ENCODE measurements around the gene PLEKHH3. TPM values are rescaled to one million over a fixed set of nuclear protein-coding genes. Genes with fewer than 3 reads are reported as not detected.
A peak's percentile ranks its signal among the peaks of the same experiment; 100 is the strongest.

The PLEKHH3 gene
- total and polyA plus RNA-seq, 10 of the 15 experiments (the other 5 are each of a cell fraction or from before 2014, with no cell fraction given) = 0.31 to 38.0 (median 11.0) TPM

DNA sequence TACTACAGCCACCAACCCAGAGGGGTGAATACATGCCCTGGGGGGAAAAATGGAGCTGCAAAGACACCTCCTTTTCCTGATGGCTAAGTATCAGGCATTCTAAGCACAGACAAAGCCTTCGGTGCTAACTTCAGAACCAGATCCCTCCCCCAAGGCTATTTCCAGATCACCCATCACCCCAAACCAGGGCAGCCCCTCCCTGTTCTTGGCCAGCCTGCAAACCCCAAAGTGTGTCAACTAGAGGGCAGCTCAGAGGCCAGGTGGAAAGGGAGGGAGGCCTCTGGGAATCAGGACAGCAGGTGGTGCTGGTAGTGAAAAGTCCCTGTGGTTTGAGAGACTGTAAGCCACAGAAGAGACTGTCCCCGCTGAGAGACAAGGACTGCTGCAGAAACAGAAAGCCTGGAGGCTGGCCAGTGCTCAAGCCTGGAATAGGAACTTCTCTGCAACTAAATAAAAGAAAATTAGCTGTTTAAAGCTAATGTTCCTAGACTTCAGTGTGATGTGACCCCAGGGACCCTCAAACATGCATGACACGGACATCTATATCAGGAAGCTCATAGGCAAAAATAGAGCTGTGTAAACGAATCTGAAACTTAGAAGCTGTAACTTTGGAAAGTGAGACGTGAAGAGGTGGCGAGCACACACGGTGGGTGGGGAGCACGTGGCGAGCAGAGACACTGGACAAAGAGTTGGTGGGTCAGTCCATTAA, 58.2 kb downstream of the PLEKHH3 start (continued):
- TF ChIP-seq, protein P1, sequence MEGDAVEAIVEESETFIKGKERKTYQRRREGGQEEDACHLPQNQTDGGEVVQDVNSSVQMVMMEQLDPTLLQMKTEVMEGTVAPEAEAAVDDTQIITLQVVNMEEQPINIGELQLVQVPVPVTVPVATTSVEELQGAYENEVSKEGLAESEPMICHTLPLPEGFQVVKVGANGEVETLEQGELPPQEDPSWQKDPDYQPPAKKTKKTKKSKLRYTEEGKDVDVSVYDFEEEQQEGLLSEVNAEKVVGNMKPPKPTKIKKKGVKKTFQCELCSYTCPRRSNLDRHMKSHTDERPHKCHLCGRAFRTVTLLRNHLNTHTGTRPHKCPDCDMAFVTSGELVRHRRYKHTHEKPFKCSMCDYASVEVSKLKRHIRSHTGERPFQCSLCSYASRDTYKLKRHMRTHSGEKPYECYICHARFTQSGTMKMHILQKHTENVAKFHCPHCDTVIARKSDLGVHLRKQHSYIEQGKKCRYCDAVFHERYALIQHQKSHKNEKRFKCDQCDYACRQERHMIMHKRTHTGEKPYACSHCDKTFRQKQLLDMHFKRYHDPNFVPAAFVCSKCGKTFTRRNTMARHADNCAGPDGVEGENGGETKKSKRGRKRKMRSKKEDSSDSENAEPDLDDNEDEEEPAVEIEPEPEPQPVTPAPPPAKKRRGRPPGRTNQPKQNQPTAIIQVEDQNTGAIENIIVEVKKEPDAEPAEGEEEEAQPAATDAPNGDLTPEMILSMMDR (IDR thresholded peaks at IDR 0.05 in 2 of 3, conservative IDR thresholded peaks at IDR 0.05 in 1 of 3; ENCODE audit: control insufficient read depth in 2 of 3, extremely low read depth in 1 of 3, insufficient read depth in 1 of 3, low read depth in 3 of 3, low read length in 3 of 3) = peak in 1 of 3 experiments; percentile 62; a peak in 3 of 6 replicates
- no peak for TF ChIP-seq ZSCAN29 (IDR thresholded peaks at IDR 0.05)
- no peak for TF ChIP-seq KDM1A (IDR thresholded peaks at IDR 0.05; ENCODE audit: borderline replicate concordance)
- TF ChIP-seq, protein P2, sequence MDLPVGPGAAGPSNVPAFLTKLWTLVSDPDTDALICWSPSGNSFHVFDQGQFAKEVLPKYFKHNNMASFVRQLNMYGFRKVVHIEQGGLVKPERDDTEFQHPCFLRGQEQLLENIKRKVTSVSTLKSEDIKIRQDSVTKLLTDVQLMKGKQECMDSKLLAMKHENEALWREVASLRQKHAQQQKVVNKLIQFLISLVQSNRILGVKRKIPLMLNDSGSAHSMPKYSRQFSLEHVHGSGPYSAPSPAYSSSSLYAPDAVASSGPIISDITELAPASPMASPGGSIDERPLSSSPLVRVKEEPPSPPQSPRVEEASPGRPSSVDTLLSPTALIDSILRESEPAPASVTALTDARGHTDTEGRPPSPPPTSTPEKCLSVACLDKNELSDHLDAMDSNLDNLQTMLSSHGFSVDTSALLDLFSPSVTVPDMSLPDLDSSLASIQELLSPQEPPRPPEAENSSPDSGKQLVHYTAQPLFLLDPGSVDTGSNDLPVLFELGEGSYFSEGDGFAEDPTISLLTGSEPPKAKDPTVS (IDR thresholded peaks at IDR 0.05; ENCODE audit: low read depth, low read length) = no peak
- no peak for TF ChIP-seq FOXK2 (IDR thresholded peaks at IDR 0.05)
- TF ChIP-seq IRF4 (IDR thresholded peaks at IDR 0.05; ENCODE audit: low read depth, low read length) = peak; percentile 67
- TF ChIP-seq CBX5 (IDR thresholded peaks at IDR 0.05; ENCODE audit: low read depth) = 0 out of 2 replicates have a peak, but pooled peaks have one; percentile 12
- TF ChIP-seq, protein P3, sequence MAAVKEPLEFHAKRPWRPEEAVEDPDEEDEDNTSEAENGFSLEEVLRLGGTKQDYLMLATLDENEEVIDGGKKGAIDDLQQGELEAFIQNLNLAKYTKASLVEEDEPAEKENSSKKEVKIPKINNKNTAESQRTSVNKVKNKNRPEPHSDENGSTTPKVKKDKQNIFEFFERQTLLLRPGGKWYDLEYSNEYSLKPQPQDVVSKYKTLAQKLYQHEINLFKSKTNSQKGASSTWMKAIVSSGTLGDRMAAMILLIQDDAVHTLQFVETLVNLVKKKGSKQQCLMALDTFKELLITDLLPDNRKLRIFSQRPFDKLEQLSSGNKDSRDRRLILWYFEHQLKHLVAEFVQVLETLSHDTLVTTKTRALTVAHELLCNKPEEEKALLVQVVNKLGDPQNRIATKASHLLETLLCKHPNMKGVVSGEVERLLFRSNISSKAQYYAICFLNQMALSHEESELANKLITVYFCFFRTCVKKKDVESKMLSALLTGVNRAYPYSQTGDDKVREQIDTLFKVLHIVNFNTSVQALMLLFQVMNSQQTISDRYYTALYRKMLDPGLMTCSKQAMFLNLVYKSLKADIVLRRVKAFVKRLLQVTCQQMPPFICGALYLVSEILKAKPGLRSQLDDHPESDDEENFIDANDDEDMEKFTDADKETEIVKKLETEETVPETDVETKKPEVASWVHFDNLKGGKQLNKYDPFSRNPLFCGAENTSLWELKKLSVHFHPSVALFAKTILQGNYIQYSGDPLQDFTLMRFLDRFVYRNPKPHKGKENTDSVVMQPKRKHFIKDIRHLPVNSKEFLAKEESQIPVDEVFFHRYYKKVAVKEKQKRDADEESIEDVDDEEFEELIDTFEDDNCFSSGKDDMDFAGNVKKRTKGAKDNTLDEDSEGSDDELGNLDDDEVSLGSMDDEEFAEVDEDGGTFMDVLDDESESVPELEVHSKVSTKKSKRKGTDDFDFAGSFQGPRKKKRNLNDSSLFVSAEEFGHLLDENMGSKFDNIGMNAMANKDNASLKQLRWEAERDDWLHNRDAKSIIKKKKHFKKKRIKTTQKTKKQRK (IDR thresholded peaks at IDR 0.05; ENCODE audit: low read depth, low read length) = no peak
- TF ChIP-seq, protein P4, sequence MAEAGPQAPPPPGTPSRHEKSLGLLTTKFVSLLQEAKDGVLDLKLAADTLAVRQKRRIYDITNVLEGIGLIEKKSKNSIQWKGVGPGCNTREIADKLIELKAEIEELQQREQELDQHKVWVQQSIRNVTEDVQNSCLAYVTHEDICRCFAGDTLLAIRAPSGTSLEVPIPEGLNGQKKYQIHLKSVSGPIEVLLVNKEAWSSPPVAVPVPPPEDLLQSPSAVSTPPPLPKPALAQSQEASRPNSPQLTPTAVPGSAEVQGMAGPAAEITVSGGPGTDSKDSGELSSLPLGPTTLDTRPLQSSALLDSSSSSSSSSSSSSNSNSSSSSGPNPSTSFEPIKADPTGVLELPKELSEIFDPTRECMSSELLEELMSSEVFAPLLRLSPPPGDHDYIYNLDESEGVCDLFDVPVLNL (IDR thresholded peaks at IDR 0.05; ENCODE audit: low read depth, low read length) = no peak
- TF ChIP-seq, protein P5, sequence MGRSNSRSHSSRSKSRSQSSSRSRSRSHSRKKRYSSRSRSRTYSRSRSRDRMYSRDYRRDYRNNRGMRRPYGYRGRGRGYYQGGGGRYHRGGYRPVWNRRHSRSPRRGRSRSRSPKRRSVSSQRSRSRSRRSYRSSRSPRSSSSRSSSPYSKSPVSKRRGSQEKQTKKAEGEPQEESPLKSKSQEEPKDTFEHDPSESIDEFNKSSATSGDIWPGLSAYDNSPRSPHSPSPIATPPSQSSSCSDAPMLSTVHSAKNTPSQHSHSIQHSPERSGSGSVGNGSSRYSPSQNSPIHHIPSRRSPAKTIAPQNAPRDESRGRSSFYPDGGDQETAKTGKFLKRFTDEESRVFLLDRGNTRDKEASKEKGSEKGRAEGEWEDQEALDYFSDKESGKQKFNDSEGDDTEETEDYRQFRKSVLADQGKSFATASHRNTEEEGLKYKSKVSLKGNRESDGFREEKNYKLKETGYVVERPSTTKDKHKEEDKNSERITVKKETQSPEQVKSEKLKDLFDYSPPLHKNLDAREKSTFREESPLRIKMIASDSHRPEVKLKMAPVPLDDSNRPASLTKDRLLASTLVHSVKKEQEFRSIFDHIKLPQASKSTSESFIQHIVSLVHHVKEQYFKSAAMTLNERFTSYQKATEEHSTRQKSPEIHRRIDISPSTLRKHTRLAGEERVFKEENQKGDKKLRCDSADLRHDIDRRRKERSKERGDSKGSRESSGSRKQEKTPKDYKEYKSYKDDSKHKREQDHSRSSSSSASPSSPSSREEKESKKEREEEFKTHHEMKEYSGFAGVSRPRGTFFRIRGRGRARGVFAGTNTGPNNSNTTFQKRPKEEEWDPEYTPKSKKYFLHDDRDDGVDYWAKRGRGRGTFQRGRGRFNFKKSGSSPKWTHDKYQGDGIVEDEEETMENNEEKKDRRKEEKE (IDR thresholded peaks at IDR 0.05) = no peak
- TF ChIP-seq MTA3 (IDR thresholded peaks at IDR 0.05; ENCODE audit: borderline replicate concordance, low read length) = peak; percentile 68; the same call in 1 of the 2 replicates
- TF ChIP-seq POLR2AphosphoS2 (IDR thresholded peaks at IDR 0.05; ENCODE audit: low read depth, low read length) = no peak
- TF ChIP-seq NR2C1 (IDR thresholded peaks at IDR 0.05) = no peak
- peak; percentile 53; the same call in 1 of the 2 replicates for TF ChIP-seq SMC3 (IDR thresholded peaks at IDR 0.05; ENCODE audit: borderline replicate concordance, low read length)
